ENCODE data around the gene KRTAP4-1. TPM values are rescaled to one million over a fixed set of nuclear protein-coding genes. Genes with fewer than 3 reads are reported as not detected.
"Not testable (repeated sequence)": the region's sequence is repeated elsewhere in the genome, so short reads cannot be mapped to it uniquely, and the experiment has no call there.

KRTAP4-1 gene
- total RNA-seq (not detected), polyA plus RNA-seq (not detected)
- long read RNA-seq, donor 1 = 0 reads
- long read RNA-seq, donor 2 = 0 reads
- long read RNA-seq, donor 3 = 0 reads

DNA sequence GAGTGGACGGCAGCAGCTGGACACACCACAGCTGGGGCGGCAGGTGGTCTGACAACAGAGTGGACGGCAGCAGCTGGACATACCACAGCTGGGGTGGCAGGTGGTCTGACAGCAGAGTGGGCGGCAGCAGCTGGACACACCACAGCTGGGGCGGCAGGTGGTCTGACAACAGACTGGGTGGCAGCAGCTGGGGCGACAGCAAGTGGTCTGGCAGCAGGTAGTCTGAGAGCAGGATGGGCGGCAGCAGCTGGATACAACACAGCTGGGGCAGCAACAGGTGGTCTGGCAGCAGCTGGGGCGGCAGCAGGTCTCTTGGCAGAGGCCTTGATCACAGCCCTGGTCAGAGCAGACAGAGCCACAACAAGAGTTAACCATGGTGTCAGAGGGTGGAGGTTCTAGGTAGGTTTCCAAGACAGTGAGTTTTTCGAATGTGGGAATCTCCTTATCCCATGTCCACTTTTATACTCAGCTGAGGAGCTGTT lies at the start of gene KRTAP4-1:
Gene KRTAP4-1, minus strand, starts transcription at position 432 of the 482 bp plus-strand sequence. Its CDS starts 57 bp downstream, at position 375.
- intact Hi-C loops (cut with DNase I) = no loop called here
- WGBS, 4 donors = 50 to 60% (median 51%) methylated on average over 9 of the region's 9 CpGs
- Histone ChIP-seq H3K27ac (no peak within 1 kb of the TSS), H3K4me3 (no peak within 1 kb of the TSS), H3K9me3 (peaks cover 0 to 7% (median 0%) of the 10 kb centered on the region in 12 donors), H3K36me3 (no peaks in the 10 kb centered on the region), H3K27me3 (peaks cover 0 to 20% (median 0%) of the 10 kb centered on the region in 9 donors), H3K4me1 (no peaks in the 10 kb centered on the region)
- TF ChIP-seq POLR2A (IDR thresholded peaks at IDR 0.05) (no peak), CTCF (IDR thresholded peaks at IDR 0.05) (no peak)
- ATAC-seq (no peak), DNase-seq (no peak)

- H3K27me3 ChIP-seq = peaks cover 0 to 35% (median 6%) of the 10 kb centered on the region in 9 donors
- H3K36me3 ChIP-seq; intact Hi-C loops (cut with DNase I); H3K27ac ChIP-seq; ATAC-seq; H3K4me1 ChIP-seq; H3K9me3 ChIP-seq; DNase-seq; H3K4me3 ChIP-seq: not testable (repeated sequence)
- WGBS, 4 donors = 76 to 100% (median 84%) methylated on average over 1 of the region's 1 CpG
These were observed 47.8 kb upstream of the KRTAP4-1 start, which contains the start of gene KRTAP9-3 for GRCh38 chr17:41232399-41233105. KRTAP9-3 (plus strand) TSS chr17:41232449; CDS start chr17:41232502, 53 bp downstream.

GRCh38 chr17:41231731-41232130 lies 47.0 kb upstream of the KRTAP4-1 start:
- 75 to 86% (median 85%) methylated on average over 6 of the region's 6 CpGs for WGBS, 4 donors
- Histone ChIP-seq H3K27ac (no peak overlapping the region), H3K4me3 (no peak overlapping the region), H3K27me3 (peaks cover 0 to 35% (median 6%) of the 10 kb centered on the region in 9 donors), H3K36me3 (no peaks in the 10 kb centered on the region), H3K9me3 (no peaks in the 10 kb centered on the region), H3K4me1 (no peaks in the 10 kb centered on the region)
- DNase-seq (no peak), ATAC-seq (no peak)
- intact Hi-C loops (cut with DNase I) = no loop called here
- TF ChIP-seq POLR2A (IDR thresholded peaks at IDR 0.05) (no peak), CTCF (IDR thresholded peaks at IDR 0.05) (no peak)

DNA sequence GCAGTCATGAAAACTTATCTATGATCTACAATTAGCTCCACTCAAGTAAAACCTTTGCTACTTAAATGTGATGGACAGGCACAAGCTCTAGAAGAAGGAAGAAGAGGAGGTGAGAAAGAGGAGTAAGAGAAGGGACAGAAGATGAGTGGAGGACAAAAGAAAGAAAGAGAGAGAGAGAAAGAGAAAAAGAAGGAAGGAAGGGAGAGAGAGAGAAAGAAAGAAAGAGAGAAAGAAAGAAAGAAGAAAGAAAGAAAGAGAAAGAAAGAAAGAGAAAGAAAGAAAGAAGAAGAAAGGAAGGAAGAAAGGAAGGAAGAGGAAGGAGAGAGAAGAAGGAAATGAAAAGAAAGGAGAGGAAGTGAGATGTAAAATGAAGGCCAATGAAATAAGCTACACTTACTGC lies 45.4 kb upstream of the KRTAP4-1 start:
- TF ChIP-seq POLR2A (IDR thresholded peaks at IDR 0.05) = no peak
- TF ChIP-seq CTCF (IDR thresholded peaks at IDR 0.05) = no peak
- Histone ChIP-seq H3K4me1 (no peaks in the 10 kb centered on the region), H3K36me3 (no peaks in the 10 kb centered on the region), H3K4me3 (no peak overlapping the region), H3K9me3 (no peaks in the 10 kb centered on the region), H3K27ac (no peak overlapping the region), H3K27me3 (peaks cover 0 to 46% (median 6%) of the 10 kb centered on the region in 9 donors)
- intact Hi-C loops (cut with DNase I) = no loop called here
- no peak for DNase-seq
- ATAC-seq = no peak

GRCh38 chr17:41226598-41227095 lies 41.9 kb upstream of the KRTAP4-1 start, which contains the start of gene KRTAP9-2:
KRTAP9-2 (plus strand) TSS chr17:41226648; CDS start chr17:41226655, 7 bp downstream.
- DNase-seq = not testable (repeated sequence)

More at GRCh38 chr17:41226598-41227095, 41.9 kb upstream of the KRTAP4-1 start, which contains the start of gene KRTAP9-2:
- intact Hi-C loops (cut with DNase I); H3K4me3 ChIP-seq; H3K36me3 ChIP-seq; H3K9me3 ChIP-seq; H3K27ac ChIP-seq; H3K4me1 ChIP-seq; ATAC-seq: not testable (repeated sequence)
- peaks cover 0 to 20% (median 0%) of the 10 kb centered on the region in 9 donors for H3K27me3 ChIP-seq
- 41 to 70% (median 60%) methylated on average over 2 to 3 of the region's 4 CpGs; no CpG with 5 or more reads in 1 of the 4 donors for WGBS, 4 donors

All from heart left ventricle (tissue), 16 donors.